ENCODE measurements around the gene GLCE. TPM values are rescaled to one million over a fixed set of nuclear protein-coding genes. Genes with fewer than 3 reads are reported as not detected.
"Not testable (repeated sequence)": the region's sequence is repeated elsewhere in the genome, so short reads cannot be mapped to it uniquely, and the experiment has no call there.

GLCE gene
- total RNA-seq, 2 donors from 2014 or later, result 3.8 to 5.0 TPM

- no peak overlapping the region for H3K27ac Mint-ChIP-seq
- H3K27me3 Mint-ChIP-seq, result peaks cover 51% of the 10 kb centered on the region
- no peak for ATAC-seq (replicated peaks)
- no peak overlapping the region for H3K4me3 Mint-ChIP-seq
- no peaks in the 10 kb centered on the region for H3K36me3 Mint-ChIP-seq (ENCODE audit: low read depth)
- no peaks in the 10 kb centered on the region for H3K4me1 Mint-ChIP-seq
- H3K9me3 Mint-ChIP-seq, result no peaks in the 10 kb centered on the region
Observed at GRCh38 chr15:69145694-69146492, 14.5 kb upstream of the GLCE start.

GRCh38 chr15:69146724-69147435 is 13.6 kb upstream of the GLCE start:
- no peaks in the 10 kb centered on the region for H3K9me3 Mint-ChIP-seq
- no peak for ATAC-seq (replicated peaks)
- peaks cover 51% of the 10 kb centered on the region for H3K27me3 Mint-ChIP-seq
- no peaks in the 10 kb centered on the region for H3K4me1 Mint-ChIP-seq
- no peaks in the 10 kb centered on the region for H3K36me3 Mint-ChIP-seq (ENCODE audit: low read depth)
- no peak overlapping the region for H3K4me3 Mint-ChIP-seq
- no peak overlapping the region for H3K27ac Mint-ChIP-seq

GRCh38 chr15:69148465-69148864 is 12.0 kb upstream of the GLCE start:
- H3K36me3 Mint-ChIP-seq (ENCODE audit: low read depth), result no peaks in the 10 kb centered on the region
- H3K4me3 Mint-ChIP-seq, result no peak overlapping the region
- peaks cover 51% of the 10 kb centered on the region for H3K27me3 Mint-ChIP-seq
- H3K4me1 Mint-ChIP-seq, result no peaks in the 10 kb centered on the region
- no peak overlapping the region for H3K27ac Mint-ChIP-seq
- H3K9me3 Mint-ChIP-seq, result no peaks in the 10 kb centered on the region
- no peak for ATAC-seq (replicated peaks)

- no peaks in the 10 kb centered on the region for H3K9me3 Mint-ChIP-seq
- H3K27me3 Mint-ChIP-seq, result peaks cover 47% of the 10 kb centered on the region
- H3K27ac Mint-ChIP-seq, result no peak overlapping the region
Observed at GRCh38 chr15:69149163-69149562, 11.3 kb upstream of the GLCE start.

GRCh38 chr15:69149803-69150202 is 10.6 kb upstream of the GLCE start:
- H3K27me3 Mint-ChIP-seq, result peaks cover 54% of the 10 kb centered on the region

More at GRCh38 chr15:69149163-69149562, 11.3 kb upstream of the GLCE start:
- H3K4me3 Mint-ChIP-seq, result no peak overlapping the region
- no peak for ATAC-seq (replicated peaks)
- H3K36me3 Mint-ChIP-seq (ENCODE audit: low read depth), result no peaks in the 10 kb centered on the region
- no peaks in the 10 kb centered on the region for H3K4me1 Mint-ChIP-seq

GRCh38 chr15:69150336-69150735 is 10.1 kb upstream of the GLCE start:
- no peaks in the 10 kb centered on the region for H3K36me3 Mint-ChIP-seq (ENCODE audit: low read depth)
- no peak overlapping the region for H3K27ac Mint-ChIP-seq
- H3K4me3 Mint-ChIP-seq, result no peak overlapping the region
- no peak for ATAC-seq (replicated peaks)
- no peaks in the 10 kb centered on the region for H3K9me3 Mint-ChIP-seq
- H3K27me3 Mint-ChIP-seq, result peaks cover 55% of the 10 kb centered on the region
- H3K4me1 Mint-ChIP-seq, result no peaks in the 10 kb centered on the region

More at GRCh38 chr15:69149803-69150202, 10.6 kb upstream of the GLCE start:
- no peak for ATAC-seq (replicated peaks)
- H3K27ac Mint-ChIP-seq, result no peak overlapping the region
- no peaks in the 10 kb centered on the region for H3K36me3 Mint-ChIP-seq (ENCODE audit: low read depth)
- no peaks in the 10 kb centered on the region for H3K9me3 Mint-ChIP-seq
- H3K4me1 Mint-ChIP-seq, result no peaks in the 10 kb centered on the region
- no peak overlapping the region for H3K4me3 Mint-ChIP-seq

- ATAC-seq (replicated peaks), result no peak
- Mint-ChIP-seq H3K9me3 (no peaks in the 10 kb centered on the region), H3K4me1 (no peaks in the 10 kb centered on the region), H3K27ac (no peak overlapping the region), H3K4me3 (no peak overlapping the region), H3K27me3 (peaks cover 54% of the 10 kb centered on the region), H3K36me3 (ENCODE audit: low read depth) (no peaks in the 10 kb centered on the region)
Observed at GRCh38 chr15:69150841-69151240, 9.6 kb upstream of the GLCE start.

- Mint-ChIP-seq H3K27me3 (peaks cover 44% of the 10 kb centered on the region), H3K9me3 (no peaks in the 10 kb centered on the region), H3K36me3 (ENCODE audit: low read depth) (no peaks in the 10 kb centered on the region), H3K27ac (no peak overlapping the region), H3K4me1 (no peaks in the 10 kb centered on the region), H3K4me3 (no peak overlapping the region)
- no peak for ATAC-seq (replicated peaks)
Observed at GRCh38 chr15:69153046-69153445, 7.4 kb upstream of the GLCE start.

- not testable (repeated sequence) for H3K4me3 Mint-ChIP-seq; H3K36me3 Mint-ChIP-seq (ENCODE audit: low read depth); H3K4me1 Mint-ChIP-seq; H3K9me3 Mint-ChIP-seq; ATAC-seq (replicated peaks); H3K27ac Mint-ChIP-seq
- H3K27me3 Mint-ChIP-seq, result peaks cover 38% of the 10 kb centered on the region
Observed at GRCh38 chr15:69153587-69153986, 6.8 kb upstream of the GLCE start.

GRCh38 chr15:69154078-69154477 is 6.4 kb upstream of the GLCE start:
- Mint-ChIP-seq H3K36me3 (ENCODE audit: low read depth) (no peaks in the 10 kb centered on the region), H3K4me3 (no peak overlapping the region), H3K4me1 (peaks cover 2% of the 10 kb centered on the region), H3K27me3 (peaks cover 36% of the 10 kb centered on the region), H3K9me3 (no peaks in the 10 kb centered on the region), H3K27ac (no peak overlapping the region)
- no peak for ATAC-seq (replicated peaks)

- H3K36me3 Mint-ChIP-seq (ENCODE audit: low read depth), result no peaks in the 10 kb centered on the region
- no peaks in the 10 kb centered on the region for H3K9me3 Mint-ChIP-seq
- peaks cover 5% of the 10 kb centered on the region for H3K4me1 Mint-ChIP-seq
- no peak overlapping the region for H3K4me3 Mint-ChIP-seq
- H3K27me3 Mint-ChIP-seq, result peaks cover 32% of the 10 kb centered on the region
- no peak overlapping the region for H3K27ac Mint-ChIP-seq
- no peak for ATAC-seq (replicated peaks)
Observed at GRCh38 chr15:69154684-69155083, 5.8 kb upstream of the GLCE start.

- Mint-ChIP-seq H3K27me3 (peaks cover 23% of the 10 kb centered on the region), H3K27ac (no peak overlapping the region), H3K36me3 (ENCODE audit: low read depth) (peaks cover 5% of the 10 kb centered on the region), H3K4me1 (peaks cover 9% of the 10 kb centered on the region), H3K9me3 (no peaks in the 10 kb centered on the region), H3K4me3 (no peak overlapping the region)
- no peak for ATAC-seq (replicated peaks)
Observed at GRCh38 chr15:69156736-69157381, 3.6 kb upstream of the GLCE start.

- H3K27ac Mint-ChIP-seq, result no peak overlapping the region
- H3K36me3 Mint-ChIP-seq (ENCODE audit: low read depth), result peaks cover 5% of the 10 kb centered on the region
- no peak for ATAC-seq (replicated peaks)
- peaks cover 11% of the 10 kb centered on the region for H3K4me1 Mint-ChIP-seq
- H3K9me3 Mint-ChIP-seq, result no peaks in the 10 kb centered on the region
- H3K27me3 Mint-ChIP-seq, result peaks cover 18% of the 10 kb centered on the region
- no peak overlapping the region for H3K4me3 Mint-ChIP-seq
Observed at GRCh38 chr15:69158201-69158842, 2.1 kb upstream of the GLCE start.

- peaks cover 18% of the 10 kb centered on the region for H3K27me3 Mint-ChIP-seq
- peaks cover 5% of the 10 kb centered on the region for H3K36me3 Mint-ChIP-seq (ENCODE audit: low read depth)
- H3K4me3 Mint-ChIP-seq, result peak overlapping the region; percentile 96
- H3K9me3 Mint-ChIP-seq, result no peaks in the 10 kb centered on the region
- H3K4me1 Mint-ChIP-seq, result peaks cover 11% of the 10 kb centered on the region
- H3K27ac Mint-ChIP-seq, result peak overlapping the region; percentile 12
- ATAC-seq (replicated peaks), result no peak
Observed at GRCh38 chr15:69158843-69159240, 1.6 kb upstream of the GLCE start.
